Measurements from ENCODE around the gene KIAA1671.

The KIAA1671 gene

DNA sequence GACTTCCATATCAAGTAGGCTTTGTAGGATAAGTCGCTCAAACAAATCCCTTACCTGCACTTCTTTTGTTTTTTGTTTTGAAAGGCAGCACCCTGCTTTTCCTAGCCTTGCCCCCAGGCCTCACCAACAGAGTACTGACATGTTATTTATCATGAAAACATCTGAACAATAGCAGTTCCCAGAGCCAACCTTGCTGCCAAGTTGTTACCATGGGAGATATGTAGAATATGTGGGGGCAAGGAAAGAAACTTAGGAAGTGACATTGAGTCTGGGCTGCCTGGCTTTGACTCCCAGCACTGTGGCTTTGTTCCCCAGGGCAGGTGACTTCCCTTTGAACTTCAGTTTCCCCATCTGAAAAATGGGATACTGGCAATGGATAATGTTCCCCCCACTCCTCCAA, 193.8 kb downstream of the KIAA1671 start:
- DNase-seq (ENCODE audit: low read depth in 2 of 2) = no peak

GRCh38 chr22:25146906-25147641, 194.6 kb downstream of the KIAA1671 start:
- DNase-seq (ENCODE audit: low read depth in 2 of 2) = no peak

GRCh38 chr22:25147642-25147928, 195.1 kb downstream of the KIAA1671 start:
- DNase-seq (ENCODE audit: low read depth in 2 of 2) = no peak

DNA sequence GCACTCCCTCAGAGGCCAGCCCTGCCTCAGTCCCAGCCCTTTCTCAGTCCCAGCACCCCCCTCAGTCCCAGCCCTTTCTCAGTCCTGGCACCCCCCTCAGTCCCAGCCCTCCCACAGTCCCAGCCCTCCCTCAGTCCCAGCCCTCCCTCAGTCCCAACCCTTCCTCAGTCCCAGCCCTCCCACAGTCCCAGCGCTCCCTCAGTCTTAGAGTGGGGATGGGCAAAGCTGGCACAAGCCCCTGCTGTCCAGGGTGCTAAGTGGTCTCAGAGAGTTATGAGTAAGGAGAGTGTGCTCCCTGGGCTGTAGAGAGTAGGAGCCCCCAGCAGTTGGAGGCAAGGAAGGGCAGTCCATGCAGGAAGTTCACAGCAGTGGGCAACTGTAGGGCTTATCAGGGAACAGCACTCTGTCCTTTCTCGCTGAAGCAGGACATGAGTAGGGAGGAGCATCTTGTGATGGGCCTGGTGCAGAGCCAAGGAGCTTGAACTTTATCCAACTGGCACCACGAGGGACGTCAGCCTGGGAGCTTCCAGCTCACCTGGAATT, 195.7 kb downstream of the KIAA1671 start:
- DNase-seq (ENCODE audit: low read depth in 2 of 2) = no peak

DNA sequence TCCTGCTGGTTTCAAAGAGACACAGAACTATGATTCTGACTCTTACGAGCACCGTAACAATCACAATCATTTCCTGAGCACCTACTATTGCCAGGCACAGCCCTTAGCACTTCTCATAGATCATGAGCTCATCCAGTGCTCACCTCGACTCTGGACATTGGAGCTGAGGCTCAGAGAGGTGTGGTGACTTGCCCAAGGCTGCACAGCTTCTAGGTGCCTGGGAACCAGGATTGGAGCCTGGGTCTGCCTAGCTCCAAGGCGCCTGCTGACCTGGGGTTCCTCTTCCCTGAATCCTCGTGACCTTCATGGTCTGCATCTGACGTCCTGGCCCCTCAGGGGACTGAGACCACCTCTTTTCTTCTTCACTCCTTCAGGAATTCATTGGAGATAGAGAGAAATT, 196.5 kb downstream of the KIAA1671 start:
- no peak for DNase-seq (ENCODE audit: low read depth in 2 of 2)

DNA sequence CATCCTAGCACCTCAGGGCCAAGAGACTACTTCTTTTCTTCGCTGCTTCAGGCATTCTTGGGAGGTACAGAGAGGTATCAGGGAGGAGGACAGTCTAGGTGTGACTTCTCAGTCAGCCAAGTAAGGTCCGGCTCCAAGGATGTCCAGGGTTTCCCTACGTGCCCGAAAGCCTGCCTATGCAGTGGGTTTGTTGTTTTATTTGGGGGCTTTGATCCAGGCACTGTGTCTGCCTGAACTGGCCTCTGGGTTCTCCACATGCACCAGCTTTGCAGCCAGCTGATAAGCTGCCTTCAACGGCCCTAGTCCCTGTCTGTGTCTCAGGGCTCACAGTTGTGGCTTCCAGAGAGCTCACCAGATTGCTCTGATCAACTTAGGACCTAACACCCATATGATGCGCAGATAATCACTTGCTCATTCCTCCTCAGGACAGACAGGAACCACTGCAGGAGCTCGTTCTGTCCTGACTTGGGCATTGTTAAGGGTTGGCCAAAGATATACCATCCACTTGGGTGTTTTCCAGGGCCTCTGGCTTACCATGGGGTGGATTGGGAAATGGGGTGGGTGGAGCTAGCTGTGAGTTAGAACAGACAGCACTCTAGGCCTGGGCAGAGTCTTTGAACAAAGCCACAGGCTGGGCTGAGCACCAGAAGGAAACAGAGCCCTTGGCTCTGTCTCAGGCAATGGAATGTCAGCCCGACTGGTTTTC, 201.6 kb downstream of the KIAA1671 start:
- DNase-seq (ENCODE audit: low read depth in 2 of 2) = no peak

DNA sequence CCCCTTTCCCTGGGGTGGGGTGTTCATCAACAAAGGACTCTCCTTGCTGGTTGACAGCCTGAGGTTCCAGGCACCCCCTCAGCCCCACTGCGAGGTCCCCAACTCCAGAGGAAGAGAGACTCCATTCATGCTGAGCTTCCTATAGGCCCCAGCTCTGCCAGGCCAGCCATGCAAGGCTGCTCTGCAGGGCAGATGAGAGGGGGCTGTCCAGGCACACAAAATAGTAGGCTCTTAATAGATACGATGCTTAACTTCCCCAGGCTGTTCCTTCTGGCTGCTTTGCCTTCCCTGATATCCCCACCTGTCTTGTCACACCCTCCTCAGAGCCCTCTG, 202.1 kb downstream of the KIAA1671 start:
- DNase-seq (ENCODE audit: low read depth in 2 of 2) = no peak

GRCh38 chr22:25156736-25157135, 204.2 kb downstream of the KIAA1671 start:
- DNase-seq (ENCODE audit: low read depth in 2 of 2) = no peak

GRCh38 chr22:25159028-25159427, 206.5 kb downstream of the KIAA1671 start:
- DNase-seq (ENCODE audit: low read depth in 2 of 2) = no peak

DNA sequence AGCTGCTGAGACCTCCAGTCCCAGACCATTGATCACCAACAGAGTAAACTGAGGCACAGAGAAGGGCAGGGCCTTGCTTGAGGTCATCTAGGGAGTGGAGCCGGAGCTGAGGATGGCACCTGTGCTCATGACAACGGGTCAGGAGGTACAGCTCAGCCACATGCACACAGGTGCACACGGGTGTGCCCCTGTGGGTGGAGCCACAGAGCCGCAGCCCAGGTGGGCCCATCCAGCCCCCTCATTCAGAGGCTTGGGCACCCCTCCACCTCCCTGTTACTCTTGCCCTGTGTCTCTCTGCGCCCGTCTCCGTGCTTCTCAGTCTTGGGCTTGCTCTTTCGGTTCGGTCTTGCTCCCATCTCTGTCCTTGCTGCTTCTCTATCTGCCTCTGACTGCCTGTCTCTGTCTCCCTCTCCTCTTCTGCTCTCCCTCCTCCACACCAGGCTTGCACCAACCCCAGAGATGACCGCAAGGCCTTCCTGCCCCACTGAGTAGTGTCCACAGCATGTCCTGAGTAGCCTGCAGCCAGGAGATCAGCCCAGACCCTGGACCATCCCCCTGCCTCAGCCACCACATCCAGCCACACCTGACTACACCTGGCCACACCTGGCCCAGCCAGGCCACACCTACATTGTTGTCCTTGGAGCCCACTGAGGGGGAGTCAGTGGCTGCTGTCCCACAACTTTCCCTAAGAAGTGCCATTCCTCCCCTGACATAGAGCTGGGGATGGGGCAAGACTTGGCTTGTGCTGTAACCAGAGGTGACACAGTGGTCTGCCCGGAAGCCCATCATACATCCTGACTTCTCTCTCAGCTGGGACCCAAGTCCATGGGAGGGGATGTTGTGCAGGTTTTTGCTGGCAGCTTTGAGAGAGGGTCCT, 207.8 kb downstream of the KIAA1671 start:
- DNase-seq (ENCODE audit: low read depth in 2 of 2) = no peak

DNA sequence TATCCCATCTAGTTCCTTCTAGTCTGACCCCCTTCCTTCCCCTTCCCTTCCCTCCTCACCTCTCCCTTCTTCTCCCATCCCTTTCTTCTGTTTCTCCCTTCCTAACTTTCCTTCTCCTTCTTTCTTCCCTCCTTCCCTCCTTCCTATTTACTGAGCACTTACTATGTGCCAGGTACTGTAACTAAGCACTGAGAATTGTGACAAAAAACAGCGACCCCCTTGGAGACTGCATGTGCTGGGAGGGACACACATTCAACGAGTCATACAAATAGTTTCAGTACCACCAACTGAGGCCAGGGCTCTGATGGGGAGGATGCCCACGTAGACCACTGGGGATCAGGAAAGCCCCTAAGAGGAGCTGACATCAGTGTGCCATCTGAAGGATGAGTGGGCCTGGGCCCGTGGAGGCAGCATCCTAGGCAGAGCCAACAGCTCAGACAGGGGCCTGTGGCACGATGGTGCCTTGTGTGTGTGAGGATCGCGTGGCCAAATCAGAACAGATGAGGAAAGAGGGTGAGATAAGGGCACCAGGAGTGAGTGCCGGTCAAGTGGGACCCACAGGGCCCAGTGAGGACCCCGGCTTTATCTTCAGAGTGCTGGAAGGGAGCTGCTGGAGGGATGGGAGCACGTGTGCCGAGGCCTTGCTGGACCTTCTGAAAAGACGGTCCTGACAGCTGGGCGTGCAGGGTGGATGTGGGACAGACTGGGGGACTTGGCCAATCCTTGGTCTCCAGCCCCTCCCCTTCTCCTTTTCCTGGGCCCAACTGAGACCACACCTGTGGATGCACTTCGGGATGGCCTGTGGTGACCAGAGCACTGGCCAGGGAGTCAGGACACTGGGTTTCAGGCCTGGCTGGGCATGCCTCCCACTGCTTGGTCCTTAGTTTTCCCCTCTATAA, 208.8 kb downstream of the KIAA1671 start:
- no peak for DNase-seq (ENCODE audit: low read depth in 2 of 2)

DNA sequence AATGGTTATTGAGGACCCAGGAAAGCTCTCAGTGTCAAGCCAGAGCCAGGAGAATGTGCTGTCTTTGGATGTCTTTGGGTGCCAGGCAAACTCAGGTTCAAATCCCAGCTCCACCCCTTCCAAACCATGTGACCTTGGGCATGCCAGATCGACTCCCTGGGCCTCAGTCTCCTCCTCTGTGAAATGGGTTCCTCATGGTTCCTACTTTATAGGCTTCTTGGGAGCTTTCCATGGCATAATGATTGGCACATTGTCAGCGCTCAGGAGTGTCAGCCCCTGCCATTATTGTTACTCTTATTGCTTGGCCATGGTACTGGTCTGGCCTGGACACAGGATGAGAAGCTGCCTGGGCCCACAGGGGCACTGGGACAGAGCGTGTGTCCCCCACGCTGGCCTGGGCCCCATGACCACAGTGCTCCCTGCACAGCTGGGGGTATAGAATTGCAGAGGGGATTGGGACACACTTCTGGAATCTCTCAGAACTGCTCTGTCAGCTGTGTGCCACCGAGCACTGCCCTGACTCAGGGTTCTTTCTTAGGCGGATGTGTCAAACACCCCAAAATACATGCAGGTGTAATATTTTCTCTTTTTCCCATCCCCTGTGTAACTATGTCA, 209.5 kb downstream of the KIAA1671 start:
- no peak for DNase-seq (ENCODE audit: low read depth in 2 of 2)

GRCh38 chr22:25162561-25162960, 210.0 kb downstream of the KIAA1671 start:
- DNase-seq (ENCODE audit: low read depth in 2 of 2) = no peak

GRCh38 chr22:25165785-25166184, 213.3 kb downstream of the KIAA1671 start:
- DNase-seq (ENCODE audit: low read depth in 2 of 2) = no peak

DNA sequence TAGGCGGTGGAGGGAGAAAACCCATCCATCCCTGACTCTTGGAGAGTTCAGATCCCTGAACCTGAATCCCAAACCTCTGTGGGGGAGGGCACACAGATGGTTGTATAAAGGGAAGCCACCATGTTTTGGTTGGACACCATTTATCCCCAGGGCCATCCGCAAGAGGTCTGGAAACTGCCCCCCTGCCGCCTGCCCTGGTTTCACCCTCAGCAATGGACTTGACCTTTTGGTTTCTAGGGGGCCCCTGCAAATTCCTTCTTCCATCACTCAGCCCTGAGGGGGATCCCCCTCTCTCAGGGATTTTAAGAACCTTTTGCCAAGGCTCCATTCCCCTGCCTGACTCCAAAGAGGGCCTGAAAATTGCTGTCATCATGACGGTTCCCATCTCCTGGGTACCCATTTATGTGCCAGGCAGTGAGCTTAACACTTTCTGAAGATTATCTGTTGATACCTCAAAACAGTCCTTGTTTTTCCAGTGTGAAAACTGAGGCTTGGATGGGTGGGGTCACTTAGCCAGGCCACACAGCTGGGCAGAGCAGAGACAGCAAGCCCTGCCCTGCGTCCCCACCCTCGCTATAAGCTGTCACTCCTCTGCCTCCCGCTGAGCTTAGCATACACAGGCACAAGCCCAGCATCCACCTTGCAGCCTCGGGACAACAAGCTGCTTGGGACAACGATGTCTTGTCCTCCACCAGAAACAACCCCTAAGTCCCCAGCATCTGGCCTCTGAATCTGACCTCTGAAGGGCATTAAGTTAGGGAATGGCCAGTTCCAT, 213.9 kb downstream of the KIAA1671 start:
- DNase-seq (ENCODE audit: low read depth in 2 of 2) = no peak

DNA sequence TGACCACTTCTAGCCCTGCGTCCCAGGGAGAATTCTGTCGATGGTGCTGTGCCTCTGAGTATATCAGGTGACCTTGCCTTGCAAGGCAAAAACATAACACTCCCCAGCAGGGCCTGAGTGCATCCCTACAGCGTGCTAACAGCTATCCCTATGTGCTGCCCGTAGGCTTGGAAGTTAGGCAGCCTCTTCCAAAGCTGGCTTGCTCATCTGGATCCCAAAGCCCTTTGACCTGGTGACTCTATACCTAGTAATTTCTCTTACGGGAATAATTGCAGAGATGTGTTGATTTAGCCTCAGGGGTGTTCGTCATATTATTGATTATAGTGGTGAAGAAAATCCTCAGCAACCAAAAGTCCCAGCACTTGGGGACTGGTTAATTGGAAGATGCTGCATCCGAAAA, 214.6 kb downstream of the KIAA1671 start:
- no peak for DNase-seq (ENCODE audit: low read depth in 2 of 2)

DNA sequence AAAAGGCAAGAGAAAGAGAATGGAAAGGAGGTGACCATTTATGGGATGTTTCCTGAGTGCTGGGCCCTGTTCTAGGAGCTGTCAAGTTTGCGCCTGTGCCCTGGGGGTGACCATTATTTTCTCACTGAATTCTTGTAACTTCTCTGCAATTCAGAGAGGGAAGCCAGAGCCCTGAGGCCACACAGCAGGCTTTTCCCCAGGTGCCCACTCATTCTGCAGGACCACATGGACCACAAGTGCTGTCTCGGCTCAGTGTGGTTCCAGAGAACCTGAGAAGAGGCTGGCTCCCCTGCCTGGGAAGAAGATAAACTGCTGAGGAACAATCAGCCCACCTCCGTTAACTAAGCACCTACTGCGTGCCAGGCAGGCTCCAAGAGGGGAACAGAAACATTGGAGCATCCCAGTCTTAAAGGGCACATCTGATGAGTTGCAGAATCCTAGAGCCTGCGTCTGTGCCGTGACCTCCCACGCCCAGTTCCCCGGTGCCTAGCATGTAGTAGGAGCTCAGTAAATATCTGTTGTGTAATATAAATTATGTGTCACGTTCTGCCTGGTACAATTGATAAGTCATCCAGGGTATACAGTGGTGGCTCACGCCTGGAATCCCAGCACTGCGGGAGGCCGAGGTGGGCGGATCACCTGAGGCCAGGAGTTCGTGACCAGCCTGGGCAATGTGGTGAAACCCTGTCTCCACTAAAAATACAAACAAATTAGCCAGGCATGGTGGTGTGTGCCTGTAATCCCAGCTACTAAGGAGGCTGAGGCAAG, 215.5 kb downstream of the KIAA1671 start:
- DNase-seq (ENCODE audit: low read depth in 2 of 2) = no peak

GRCh38 chr22:25169278-25170031, 216.9 kb downstream of the KIAA1671 start:
- DNase-seq (ENCODE audit: low read depth in 2 of 2) = no peak
